Parathyroid adenoma (tissue), 2 donors: ENCODE results near the gene UNC80.

Experiments used
- H2AFZ ChIP-seq: fragments of 300-600 bp; sonication (generic); one replicate; pipeline ENCODE4 v1.7.0; 2017; ENCODE audit warnings: antibody characterized with exemption, mild to moderate bottlenecking
- H3K27ac ChIP-seq: fragments of 300-600 bp; sonication (generic); one replicate; pipeline ENCODE4 v1.7.0; 2017
- H3K27me3 ChIP-seq: fragments of 300-600 bp; sonication (generic); one replicate; pipeline ENCODE4 v1.7.0; 2017; ENCODE audit warnings: low read length; ENCODE audit not compliant: control insufficient read depth, insufficient read depth
- H3K36me3 ChIP-seq: fragments of 300-600 bp; sonication (generic); one replicate; pipeline ENCODE4 v1.7.0; 2017; ENCODE audit warnings: low read length; ENCODE audit not compliant: control insufficient read depth, insufficient read depth
- H3K4me1 ChIP-seq: fragments of 300-600 bp; sonication (generic); one replicate; pipeline ENCODE4 v1.7.0; 2017; ENCODE audit warnings: control low read depth
- H3K4me2 ChIP-seq: fragments of 300-600 bp; sonication (generic); one replicate; pipeline ENCODE4 v1.7.0; 2017; ENCODE audit warnings: low read length
- H3K4me3 ChIP-seq: fragments of 300-600 bp; sonication (generic); one replicate; pipeline ENCODE4 v1.7.0; 2017; ENCODE audit warnings: low read depth, low read length
- H3K79me2 ChIP-seq: fragments of 300-600 bp; sonication (generic); one replicate; pipeline ENCODE4 v1.7.0; 2017; ENCODE audit warnings: control low read depth
- H3K9ac ChIP-seq: fragments of 300-600 bp; sonication (generic); one replicate; pipeline ENCODE4 v1.7.0; 2017; ENCODE audit warnings: mild to moderate bottlenecking
- H3K9me3 ChIP-seq: fragments of 300-600 bp; sonication (generic); one replicate; pipeline ENCODE4 v1.7.0; 2017; ENCODE audit warnings: low read length; ENCODE audit not compliant: control insufficient read depth
- TF ChIP-seq, protein P1 (sequence below): fragments of 300-600 bp; sonication (generic); IDR thresholded peaks from one replicate; pipeline ENCODE4 v1.7.0; 2017; ENCODE audit warnings: antibody characterized with exemption, mild to moderate bottlenecking
- donor health status: primary hyperparathyroidism.

Gene UNC80

GRCh38 chr2:209900638-209901037 is 129.0 kb downstream of the UNC80 start:
- no peak overlapping the region for H3K4me3 ChIP-seq
- H3K79me2 ChIP-seq: no peaks in the 10 kb centered on the region
- no peaks in the 10 kb centered on the region for H3K9me3 ChIP-seq
- H3K27me3 ChIP-seq: no peaks in the 10 kb centered on the region
- no peak overlapping the region for H3K9ac ChIP-seq
- H3K36me3 ChIP-seq: no peaks in the 10 kb centered on the region
- TF ChIP-seq, protein P1, sequence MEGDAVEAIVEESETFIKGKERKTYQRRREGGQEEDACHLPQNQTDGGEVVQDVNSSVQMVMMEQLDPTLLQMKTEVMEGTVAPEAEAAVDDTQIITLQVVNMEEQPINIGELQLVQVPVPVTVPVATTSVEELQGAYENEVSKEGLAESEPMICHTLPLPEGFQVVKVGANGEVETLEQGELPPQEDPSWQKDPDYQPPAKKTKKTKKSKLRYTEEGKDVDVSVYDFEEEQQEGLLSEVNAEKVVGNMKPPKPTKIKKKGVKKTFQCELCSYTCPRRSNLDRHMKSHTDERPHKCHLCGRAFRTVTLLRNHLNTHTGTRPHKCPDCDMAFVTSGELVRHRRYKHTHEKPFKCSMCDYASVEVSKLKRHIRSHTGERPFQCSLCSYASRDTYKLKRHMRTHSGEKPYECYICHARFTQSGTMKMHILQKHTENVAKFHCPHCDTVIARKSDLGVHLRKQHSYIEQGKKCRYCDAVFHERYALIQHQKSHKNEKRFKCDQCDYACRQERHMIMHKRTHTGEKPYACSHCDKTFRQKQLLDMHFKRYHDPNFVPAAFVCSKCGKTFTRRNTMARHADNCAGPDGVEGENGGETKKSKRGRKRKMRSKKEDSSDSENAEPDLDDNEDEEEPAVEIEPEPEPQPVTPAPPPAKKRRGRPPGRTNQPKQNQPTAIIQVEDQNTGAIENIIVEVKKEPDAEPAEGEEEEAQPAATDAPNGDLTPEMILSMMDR: no peak
- no peaks in the 10 kb centered on the region for H3K4me1 ChIP-seq
- H3K4me2 ChIP-seq: no peak overlapping the region
- no peak overlapping the region for H2AFZ ChIP-seq
- no peak overlapping the region for H3K27ac ChIP-seq

GRCh38 chr2:209901172-209901571 is 129.5 kb downstream of the UNC80 start:
- Histone ChIP-seq H3K9ac (no peak overlapping the region), H3K27ac (no peak overlapping the region), H3K27me3 (no peaks in the 10 kb centered on the region), H3K9me3 (no peaks in the 10 kb centered on the region), H3K36me3 (no peaks in the 10 kb centered on the region), H3K4me1 (no peaks in the 10 kb centered on the region), H3K4me2 (no peak overlapping the region), H3K79me2 (no peaks in the 10 kb centered on the region), H2AFZ (no peak overlapping the region), H3K4me3 (no peak overlapping the region)
- TF ChIP-seq, protein P1: no peak

GRCh38 chr2:209905691-209906090 is 134.1 kb downstream of the UNC80 start:
- Histone ChIP-seq H3K36me3 (no peaks in the 10 kb centered on the region), H3K4me2 (no peak overlapping the region), H3K27ac (no peak overlapping the region), H2AFZ (no peak overlapping the region), H3K79me2 (no peaks in the 10 kb centered on the region), H3K4me1 (no peaks in the 10 kb centered on the region), H3K9me3 (no peaks in the 10 kb centered on the region), H3K4me3 (no peak overlapping the region), H3K9ac (no peak overlapping the region), H3K27me3 (no peaks in the 10 kb centered on the region)
- TF ChIP-seq, protein P1: no peak

- Histone ChIP-seq H3K4me3 (no peak overlapping the region), H3K36me3 (no peaks in the 10 kb centered on the region), H3K4me2 (no peak overlapping the region), H3K9ac (no peak overlapping the region), H3K27ac (no peak overlapping the region), H2AFZ (no peak overlapping the region), H3K4me1 (no peaks in the 10 kb centered on the region), H3K79me2 (no peaks in the 10 kb centered on the region), H3K27me3 (no peaks in the 10 kb centered on the region), H3K9me3 (no peaks in the 10 kb centered on the region)
- TF ChIP-seq, protein P1: no peak
These were observed 136.1 kb downstream of the UNC80 start for GRCh38 chr2:209907746-209908145.

DNA sequence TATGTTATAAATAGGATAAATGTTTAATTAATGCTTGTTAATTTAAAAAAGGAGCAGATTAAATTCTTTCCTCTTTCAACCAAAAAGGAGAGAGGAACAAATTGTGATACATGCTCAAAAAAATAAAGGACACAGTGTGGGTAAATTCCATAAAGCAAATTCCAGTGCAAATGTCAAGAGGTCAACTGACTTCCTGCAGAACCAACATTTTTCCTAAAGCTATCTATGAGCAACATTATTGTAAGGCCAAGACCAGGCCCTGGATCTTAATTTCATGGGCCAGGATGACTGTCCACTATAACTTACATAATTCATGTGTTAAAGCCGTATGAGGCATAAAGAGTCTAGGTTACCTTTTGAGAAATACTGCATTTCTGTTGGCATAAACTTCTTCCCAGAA is 136.9 kb downstream of the UNC80 start:
- H3K4me1 ChIP-seq: no peaks in the 10 kb centered on the region
- H3K4me2 ChIP-seq: no peak overlapping the region
- TF ChIP-seq, protein P1: no peak
- H3K27me3 ChIP-seq: no peaks in the 10 kb centered on the region
- H3K79me2 ChIP-seq: no peaks in the 10 kb centered on the region
- H3K9me3 ChIP-seq: no peaks in the 10 kb centered on the region
- H2AFZ ChIP-seq: no peak overlapping the region
- no peak overlapping the region for H3K9ac ChIP-seq
- no peak overlapping the region for H3K27ac ChIP-seq
- H3K36me3 ChIP-seq: no peaks in the 10 kb centered on the region
- H3K4me3 ChIP-seq: no peak overlapping the region
